K562 (cell line): ENCODE data around the gene CREB3L2. TPM values are rescaled to one million over a fixed set of nuclear protein-coding genes. Genes with fewer than 3 reads are reported as not detected.

Experiments
- ADNP ChIP-seq: fragments of 200-800 bp; sonication (Bioruptor generic); IDR thresholded peaks from 2 replicates; pipeline ENCODE4 v1.6.1; 2016; ENCODE audit warnings: missing genetic modification characterization, missing compliant biosample characterization
- ARNT ChIP-seq, 2 experiments: fragments of 450-650 bp; IDR thresholded peaks; 2 replicates each; pipeline ENCODE4 v1.6.1; 2016; ENCODE audit warnings: mild to moderate bottlenecking in 1 of 2
- BRD9 ChIP-seq: fragments of 450-650 bp; IDR thresholded peaks from 2 replicates; pipeline ENCODE4 v1.6.1; 2018; ENCODE audit warnings: low read depth; ENCODE audit not compliant: partially characterized antibody
- C11orf30 ChIP-seq: fragments of 450-650 bp; IDR thresholded peaks from 2 replicates; pipeline ENCODE4 v1.6.1; 2016; ENCODE audit warnings: low read depth, mild to moderate bottlenecking
- CBFA2T3 ChIP-seq: fragments of 450-650 bp; IDR thresholded peaks from 2 replicates; pipeline ENCODE4 v1.6.1; 2017
- CHD4 ChIP-seq: fragments of 200-600 bp; sonication (generic); IDR thresholded peaks from 3 replicates; pipeline ENCODE4 v1.6.1; 2012; ENCODE audit warnings: low read depth, mild to moderate bottlenecking, mixed read lengths, low read length, inconsistent platforms; ENCODE audit not compliant: insufficient read depth, insufficient replicate concordance, poor library complexity, severe bottlenecking
- CREBBP ChIP-seq: IDR thresholded peaks from one replicate; pipeline ENCODE4 v1.6.1; 2012; ENCODE audit warnings: low read depth, mild to moderate bottlenecking, control low read depth, inconsistent platforms, low read length
- E2F5 ChIP-seq: sonication (generic); formaldehyde crosslinking; IDR thresholded peaks from 2 replicates; pipeline ENCODE4 v1.8.0; 2022; ENCODE audit warnings: mild to moderate bottlenecking, missing genetic modification reagents
- FOXM1 ChIP-seq, 2 experiments: fragments of 450-650 bp in 1 of 2; sonication (generic) in 1 of 2; formaldehyde crosslinking in 1 of 2; IDR thresholded peaks; 2 replicates each; pipeline versions ENCODE4 v1.6.1 to v1.9.0; 2017 to 2022; ENCODE audit warnings: low read depth in 2 of 2, mild to moderate bottlenecking in 2 of 2, missing genetic modification reagents in 1 of 2, moderate library complexity in 1 of 2
- GATAD2B ChIP-seq: fragments of 450-650 bp; IDR thresholded peaks from 2 replicates; pipeline ENCODE4 v1.6.1; 2017; ENCODE audit warnings: mild to moderate bottlenecking, borderline replicate concordance
- HNRNPH1 ChIP-seq: fragments of 200-400 bp; formaldehyde crosslinking; optimal IDR thresholded peaks from 2 replicates; pipeline ENCODE3; 2017; ENCODE audit warnings: low read depth, mild to moderate bottlenecking, low read length, moderate library complexity
- ILF3 ChIP-seq: fragments of 450-650 bp; IDR thresholded peaks from 2 replicates; pipeline ENCODE4 v1.6.1; 2018; ENCODE audit warnings: antibody characterized with exemption, mild to moderate bottlenecking, moderate library complexity, borderline replicate concordance
- MAZ ChIP-seq, 2 experiments: fragments of 450-650 bp in 1 of 2; sonication (generic) in 1 of 2; formaldehyde crosslinking; IDR thresholded peaks in 1 of 2; conservative IDR thresholded peaks in 1 of 2; 2 replicates each; pipeline versions ENCODE4 v1.4.0 to v1.5.0; 2020; ENCODE audit warnings: mild to moderate bottlenecking in 1 of 2, missing genetic modification reagents in 1 of 2
- NFATC3 ChIP-seq: fragments of 450-650 bp; IDR thresholded peaks from 2 replicates; pipeline ENCODE4 v1.6.1; 2017; ENCODE audit warnings: mild to moderate bottlenecking
- RNF2 ChIP-seq: sonication (generic); IDR thresholded peaks from 2 replicates; pipeline ENCODE4 v1.6.1; 2016
- TFAP4 ChIP-seq: sonication (generic); formaldehyde crosslinking; IDR thresholded peaks from 2 replicates; pipeline ENCODE4 v1.8.0; 2022; ENCODE audit warnings: missing genetic modification reagents, mild to moderate bottlenecking, moderate library complexity, borderline replicate concordance
- XRCC4 ChIP-seq: IDR thresholded peaks from one replicate; pipeline ENCODE4 v1.6.1; 2011; ENCODE audit not compliant: insufficient read depth, insufficient read length; ENCODE audit errors: extremely low read depth
- ZBED1 ChIP-seq: IDR thresholded peaks from 2 replicates; pipeline ENCODE4 v1.6.1; 2014
- ZBTB8A ChIP-seq: fragments of 450-650 bp; IDR thresholded peaks from 2 replicates; pipeline ENCODE4 v1.6.1; 2018; ENCODE audit warnings: mild to moderate bottlenecking, moderate library complexity; ENCODE audit not compliant: partially characterized antibody
- ZNF212 ChIP-seq: fragments of 450-650 bp; formaldehyde crosslinking; IDR thresholded peaks from 2 replicates; pipeline ENCODE4 v1.4.0; 2020; ENCODE audit warnings: mild to moderate bottlenecking
- ZNF384 ChIP-seq: IDR thresholded peaks from 2 replicates; pipeline ENCODE4 v1.6.1; 2012; ENCODE audit warnings: low read depth, low read length, improper control_type of control experiment
- ZNF589 ChIP-seq: fragments of 200-800 bp; sonication (Bioruptor generic); IDR thresholded peaks from 2 replicates; pipeline ENCODE4 v1.6.1; 2016; ENCODE audit warnings: low read depth, missing genetic modification characterization, missing compliant biosample characterization
- polyA plus RNA-seq, 8 experiments: library from polyadenylated mRNA; depleted of rRNA in 4 of 8; stranded (reverse) in 5 of 8; unstranded in 3 of 8; fragments of >200 nt; fragmentation: Nextera tagmentation in 2 of 8; fragmentation: Illumina TruSeq in 1 of 8; extraction: Ambion mirVana in 2 of 8; extraction: Trizol in 1 of 8; gene quantifications; 2 replicates each; pipeline versions ENCODE4 v1.2.1 to v1.2.3, GENCODE V29; 2011 to 2014; ENCODE audit warnings: inconsistent platforms in 1 of 8, missing spikeins in 1 of 8
- total RNA-seq, 7 experiments: library from RNA; depleted of rRNA in 6 of 7; stranded (reverse); fragments of >200 nt in 6 of 7; fragmentation: Illumina TruSeq in 2 of 7; extraction: Trizol in 2 of 7; gene quantifications; 2 replicates each; pipeline versions ENCODE4 v1.2.1 to v1.2.3, GENCODE V29; 2011 to 2021; ENCODE audit warnings: low replicate concordance in 1 of 7
- TF ChIP-seq, protein P1 (sequence below): sonication (generic); formaldehyde crosslinking; IDR thresholded peaks from 2 replicates; pipeline ENCODE4 v1.8.0; 2022; ENCODE audit warnings: mild to moderate bottlenecking, missing genetic modification reagents
- TF ChIP-seq, protein P2 (sequence below): fragments of 200-800 bp; sonication (Bioruptor generic); IDR thresholded peaks from 2 replicates; pipeline ENCODE4 v1.6.1; 2017; ENCODE audit warnings: missing genetic modification characterization, missing compliant biosample characterization

The CREB3L2 gene
- total and polyA plus RNA-seq, 9 of the 15 experiments (the other 6 are each of a cell fraction or from before 2014, with no cell fraction given): 7.1 to 45.6 (median 15.8) TPM

DNA sequence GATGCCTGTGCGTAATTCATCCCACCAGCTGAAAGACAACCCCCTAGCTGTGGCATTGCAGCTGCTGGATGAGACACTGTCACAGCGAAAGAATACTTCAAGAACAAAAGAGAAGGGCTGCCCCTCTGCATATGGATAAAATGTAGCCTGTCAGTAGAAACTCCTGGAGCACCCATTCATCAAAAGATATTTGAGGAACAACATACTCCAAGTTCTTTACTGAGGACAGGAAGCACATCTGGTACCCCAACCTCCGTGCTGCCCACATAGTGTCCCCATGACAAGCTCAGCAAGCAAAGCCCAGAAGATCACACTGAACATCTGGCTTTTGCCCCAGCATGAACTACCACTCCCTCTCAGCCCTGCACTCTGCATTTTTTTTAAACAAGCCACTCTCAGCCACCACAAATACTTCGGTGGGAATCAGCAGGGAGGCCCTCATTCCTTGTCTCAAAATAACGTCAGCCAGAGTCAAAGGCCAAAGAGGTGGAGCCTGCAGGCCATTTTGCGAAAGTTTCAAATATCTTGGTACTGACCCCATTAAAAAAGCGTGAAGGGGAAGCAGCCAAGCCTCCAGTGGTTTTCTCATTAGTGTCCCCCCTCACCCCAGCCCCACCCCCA, 1.7 kb downstream of the CREB3L2 start (continued):
- TF ChIP-seq, protein P1, sequence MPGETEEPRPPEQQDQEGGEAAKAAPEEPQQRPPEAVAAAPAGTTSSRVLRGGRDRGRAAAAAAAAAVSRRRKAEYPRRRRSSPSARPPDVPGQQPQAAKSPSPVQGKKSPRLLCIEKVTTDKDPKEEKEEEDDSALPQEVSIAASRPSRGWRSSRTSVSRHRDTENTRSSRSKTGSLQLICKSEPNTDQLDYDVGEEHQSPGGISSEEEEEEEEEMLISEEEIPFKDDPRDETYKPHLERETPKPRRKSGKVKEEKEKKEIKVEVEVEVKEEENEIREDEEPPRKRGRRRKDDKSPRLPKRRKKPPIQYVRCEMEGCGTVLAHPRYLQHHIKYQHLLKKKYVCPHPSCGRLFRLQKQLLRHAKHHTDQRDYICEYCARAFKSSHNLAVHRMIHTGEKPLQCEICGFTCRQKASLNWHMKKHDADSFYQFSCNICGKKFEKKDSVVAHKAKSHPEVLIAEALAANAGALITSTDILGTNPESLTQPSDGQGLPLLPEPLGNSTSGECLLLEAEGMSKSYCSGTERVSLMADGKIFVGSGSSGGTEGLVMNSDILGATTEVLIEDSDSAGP (CRISPR knock-in tag): no peak
- TF ChIP-seq TFAP4 (CRISPR knock-in tag) (peak; percentile 78), ILF3 (no peak), ARNT (IDR thresholded peaks at IDR 0.05) (no peak), ZNF212 (CRISPR knock-in tag) (no peak), CBFA2T3 (peak; percentile 77), XRCC4 (no peak), NFATC3 (no peak), ZNF589 (CRISPR knock-in tag) (no peak), ADNP (tag) (no peak), RNF2 (no peak), CREBBP (no peak), ZBED1 (no peak), BRD9 (no peak), E2F5 (CRISPR knock-in tag) (no peak; the same call in 1 of the 2 replicates), FOXM1 (IDR thresholded peaks at IDR 0.05; ENCODE audit: low read depth) (no peak), FOXM1 (CRISPR knock-in tag; IDR thresholded peaks at IDR 0.05; ENCODE audit: low read depth) (no peak), GATAD2B (no peak), MAZ (CRISPR knock-in tag; conservative IDR thresholded peaks at IDR 0.05 in 1 of 2, IDR thresholded peaks at IDR 0.05 in 1 of 2) (0 out of 4 replicates have a peak, but pooled peaks of 1 of the 2 experiments have one; percentile 37), HNRNPH1 (no peak), C11orf30 (no peak), ZNF384 (0 out of 2 replicates have a peak, but pooled peaks have one; percentile 10), ZBTB8A (no peak), CHD4 (no peak)
- TF ChIP-seq, protein P2, sequence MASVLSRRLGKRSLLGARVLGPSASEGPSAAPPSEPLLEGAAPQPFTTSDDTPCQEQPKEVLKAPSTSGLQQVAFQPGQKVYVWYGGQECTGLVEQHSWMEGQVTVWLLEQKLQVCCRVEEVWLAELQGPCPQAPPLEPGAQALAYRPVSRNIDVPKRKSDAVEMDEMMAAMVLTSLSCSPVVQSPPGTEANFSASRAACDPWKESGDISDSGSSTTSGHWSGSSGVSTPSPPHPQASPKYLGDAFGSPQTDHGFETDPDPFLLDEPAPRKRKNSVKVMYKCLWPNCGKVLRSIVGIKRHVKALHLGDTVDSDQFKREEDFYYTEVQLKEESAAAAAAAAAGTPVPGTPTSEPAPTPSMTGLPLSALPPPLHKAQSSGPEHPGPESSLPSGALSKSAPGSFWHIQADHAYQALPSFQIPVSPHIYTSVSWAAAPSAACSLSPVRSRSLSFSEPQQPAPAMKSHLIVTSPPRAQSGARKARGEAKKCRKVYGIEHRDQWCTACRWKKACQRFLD (CRISPR knock-in tag): no peak
